ENCODE results near the gene COPS3.

GRCh38 chr17:17303847-17304490 is 22.9 kb upstream of the COPS3 start:
- no peak for TF ChIP-seq EZH2 (IDR thresholded peaks at IDR 0.05; ENCODE audit: low read depth)
- no peak for TF ChIP-seq CTCF (conservative IDR thresholded peaks at IDR 0.05)
